HG03135 (cell line): ENCODE measurements around the gene FAM228B.
A peak's percentile ranks its signal among the peaks of the same experiment; 100 is the strongest.
"Not testable (repeated sequence)": the region's sequence is repeated elsewhere in the genome, so short reads cannot be mapped to it uniquely, and the experiment has no call there.

Experiments used
- ATAC-seq: cut with Tn5 transposase; IDR thresholded peaks from one replicate; pipeline ENCODE4 v1.9.1; 2021; ENCODE audit warnings: mild to moderate bottlenecking, moderate library complexity; ENCODE audit not compliant: unreplicated experiment

The FAM228B gene

GRCh38 chr2:24101992-24102391, 21.3 kb upstream of the FAM228B start:
- ATAC-seq, result no peak

GRCh38 chr2:24102677-24103076, 20.6 kb upstream of the FAM228B start:
- ATAC-seq, result no peak

- ATAC-seq, result no peak
Observed at GRCh38 chr2:24104110-24104650, 19.1 kb upstream of the FAM228B start.

DNA sequence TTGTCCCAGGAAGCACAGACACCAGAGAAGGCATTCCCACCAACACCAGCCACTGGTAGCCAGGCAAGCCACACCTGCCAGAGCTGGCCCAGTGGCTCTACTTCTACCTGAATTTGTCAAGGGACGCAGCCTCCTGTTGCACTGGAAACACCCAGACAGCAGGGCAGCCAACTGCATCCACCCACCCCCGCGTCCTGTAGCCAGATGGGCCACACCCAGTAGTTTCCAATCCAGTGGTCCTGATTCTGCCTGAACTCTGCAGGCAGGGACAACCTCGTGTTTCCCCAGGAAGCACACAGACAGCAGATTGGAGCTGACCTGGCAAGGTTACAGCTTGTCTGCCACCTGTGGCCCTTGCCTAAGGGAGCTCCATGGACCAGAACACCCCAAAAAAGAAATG, 18.4 kb upstream of the FAM228B start:
- no peak for ATAC-seq

DNA sequence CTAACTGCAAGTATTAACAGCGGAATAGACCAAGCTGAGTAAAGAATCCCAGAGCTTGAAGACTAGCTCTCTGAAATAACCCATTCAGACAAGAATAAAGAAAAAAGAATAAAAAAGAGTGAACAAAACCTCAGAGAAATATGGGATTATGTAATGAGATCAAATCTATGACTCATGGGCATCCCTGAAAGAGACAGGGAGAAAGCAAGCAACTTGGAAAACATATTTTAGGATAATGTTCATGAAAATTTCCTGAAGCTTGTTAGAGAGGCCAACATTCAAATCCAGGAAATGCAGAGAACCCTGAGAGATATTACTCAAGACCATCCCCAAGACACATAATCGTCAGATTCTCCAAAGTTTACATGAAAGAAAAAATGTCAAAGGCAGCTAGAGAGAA, 17.5 kb upstream of the FAM228B start:
- ATAC-seq, result no peak

DNA sequence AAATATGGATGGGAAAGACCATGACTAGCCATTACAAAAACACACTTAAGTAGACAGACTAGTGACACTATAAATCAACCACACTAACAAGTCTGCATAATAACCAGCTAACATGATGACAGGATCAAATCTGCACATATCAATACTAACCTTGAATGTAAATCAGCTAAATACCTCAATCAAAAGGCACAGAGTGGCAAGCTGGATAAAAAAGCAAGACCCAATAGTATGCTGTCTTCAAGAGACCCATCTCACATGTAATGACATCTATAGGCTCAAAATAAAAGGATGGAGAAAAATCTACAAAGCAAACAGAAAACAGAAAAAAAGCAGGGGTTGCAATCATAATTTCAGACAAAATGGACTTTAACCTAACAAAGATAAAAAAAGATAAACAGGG, 16.5 kb upstream of the FAM228B start:
- ATAC-seq, result no peak

DNA sequence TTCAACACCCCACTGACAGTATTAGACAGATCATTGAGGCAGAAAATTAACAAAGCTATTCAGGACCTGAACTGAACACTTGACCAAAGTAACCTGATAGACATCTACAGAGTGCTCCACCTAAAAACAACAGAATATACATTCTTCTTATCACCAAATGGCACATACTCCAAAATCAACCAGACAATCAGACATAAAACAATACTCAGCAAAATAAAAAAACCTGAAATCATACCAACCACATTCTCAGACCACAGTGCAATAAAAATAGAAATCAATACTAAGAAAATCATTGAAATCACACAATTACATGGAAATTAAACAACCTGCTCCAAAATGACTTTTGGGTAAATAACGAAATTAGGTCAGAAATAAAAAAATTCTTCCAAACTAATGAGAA, 15.9 kb upstream of the FAM228B start:
- no peak for ATAC-seq

- ATAC-seq, result not testable (repeated sequence)
Observed at GRCh38 chr2:24109431-24109830, 13.8 kb upstream of the FAM228B start.

DNA sequence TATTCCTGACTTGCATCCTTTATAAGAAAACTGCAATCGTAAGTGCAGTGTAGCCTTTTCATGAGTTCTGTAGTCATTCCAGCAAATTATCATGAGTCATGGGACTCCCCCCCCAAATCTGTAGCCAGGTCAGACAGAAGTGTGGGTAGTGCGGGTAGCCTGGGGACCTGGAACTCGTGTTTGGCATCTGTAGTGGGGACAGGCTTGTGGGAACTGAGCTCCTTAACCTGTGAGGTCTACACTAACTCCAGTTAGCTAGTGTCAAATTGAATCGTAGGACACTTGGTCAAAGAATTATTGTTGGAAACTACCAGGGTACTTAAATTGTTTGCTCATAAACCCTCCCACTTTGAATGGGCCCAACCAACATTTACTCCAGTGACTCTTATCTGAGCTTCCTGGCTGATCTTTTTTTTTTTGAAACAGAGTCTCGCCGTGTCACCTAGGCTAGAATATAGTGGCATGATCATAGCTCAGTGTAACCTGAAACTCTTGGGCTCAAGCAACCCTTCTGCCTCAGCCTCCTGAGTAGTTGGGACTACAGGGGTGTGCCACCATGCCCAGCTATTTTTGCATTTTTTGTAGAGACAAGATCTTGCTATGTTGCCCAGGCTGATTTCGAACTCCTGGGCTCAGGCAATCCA, 12.5 kb upstream of the FAM228B start:
- no peak for ATAC-seq

GRCh38 chr2:24111407-24111901, 11.8 kb upstream of the FAM228B start:
- no peak for ATAC-seq

DNA sequence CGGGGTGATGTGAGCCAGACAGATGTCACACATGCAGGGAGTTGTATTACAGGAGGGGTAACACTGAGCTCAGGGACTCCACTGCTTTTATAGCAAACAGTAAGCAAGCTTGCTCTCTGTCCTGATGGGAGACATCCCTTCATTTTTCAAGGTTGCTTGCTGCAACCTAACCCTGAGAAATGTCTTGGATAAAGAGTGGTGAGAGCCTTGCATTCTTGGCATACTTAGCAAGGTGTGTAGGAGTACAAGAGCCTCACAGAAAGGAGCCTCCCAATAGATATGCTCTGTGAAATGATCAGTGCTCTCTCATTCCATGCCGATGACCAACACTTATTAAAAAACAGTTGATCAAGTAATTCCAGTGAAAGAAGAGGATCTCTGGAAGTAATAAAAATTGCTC, 8.2 kb upstream of the FAM228B start:
- no peak for ATAC-seq

DNA sequence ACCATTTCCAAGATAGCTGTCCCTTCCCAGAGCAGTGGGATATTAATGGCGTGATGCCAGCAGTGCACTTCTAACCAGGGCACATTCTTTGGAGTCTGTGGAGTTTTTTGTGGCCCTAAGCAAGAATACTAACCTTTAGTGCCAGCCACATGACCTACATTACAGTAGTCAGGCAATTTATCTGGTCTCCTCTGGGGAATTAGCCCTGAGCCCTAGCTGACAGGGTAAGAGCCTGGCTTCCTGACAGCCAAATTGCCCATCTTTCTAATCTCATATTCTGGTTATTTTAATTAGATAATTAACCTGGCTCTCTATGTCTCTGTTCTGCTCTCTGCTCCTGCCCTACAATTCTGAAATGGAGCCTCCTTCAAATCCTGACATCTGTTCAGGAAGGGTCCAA, 5.4 kb upstream of the FAM228B start:
- ATAC-seq, result no peak

DNA sequence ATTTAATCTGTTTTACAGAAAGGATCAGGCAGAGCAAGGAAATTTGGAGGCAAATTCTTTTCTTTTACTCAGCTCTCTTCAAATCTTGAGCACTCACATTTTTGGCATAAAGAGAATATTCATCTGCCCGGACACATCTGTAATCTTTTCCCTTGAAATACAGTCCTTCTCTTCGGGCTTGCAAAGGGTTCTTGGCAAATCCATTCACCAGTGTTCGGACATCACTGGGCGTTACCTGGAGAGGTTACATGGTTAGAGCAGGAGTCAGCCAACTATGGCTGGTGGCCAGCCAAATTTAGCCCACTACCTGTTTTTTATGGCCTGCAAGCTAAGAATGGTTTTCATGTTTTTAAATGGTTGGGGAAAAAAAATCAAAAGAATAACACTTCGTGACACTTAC, 2.2 kb upstream of the FAM228B start:
- ATAC-seq, result no peak

DNA sequence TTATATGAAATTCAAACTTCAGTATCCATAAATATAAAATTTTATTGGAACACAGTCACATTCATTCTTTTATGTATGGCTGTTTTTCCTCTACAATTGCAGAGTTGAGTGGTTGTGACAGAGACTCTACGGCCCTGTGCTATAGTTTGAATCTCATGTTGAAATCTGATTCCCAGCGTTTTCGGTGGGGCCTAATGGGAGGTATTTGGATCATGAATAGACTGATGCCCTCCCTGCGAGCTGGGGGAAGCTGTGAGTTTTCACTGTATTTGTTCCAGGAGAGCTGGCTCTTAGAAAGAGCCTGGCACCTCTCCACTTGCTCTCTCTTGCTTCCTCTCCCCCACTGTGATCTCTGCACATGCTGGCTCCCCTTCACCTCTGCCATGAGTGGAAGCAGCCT, 1.8 kb upstream of the FAM228B start:
- ATAC-seq, result no peak

- ATAC-seq, result no peak
Observed at GRCh38 chr2:24122366-24123194, 689 bp upstream of the FAM228B start.

DNA sequence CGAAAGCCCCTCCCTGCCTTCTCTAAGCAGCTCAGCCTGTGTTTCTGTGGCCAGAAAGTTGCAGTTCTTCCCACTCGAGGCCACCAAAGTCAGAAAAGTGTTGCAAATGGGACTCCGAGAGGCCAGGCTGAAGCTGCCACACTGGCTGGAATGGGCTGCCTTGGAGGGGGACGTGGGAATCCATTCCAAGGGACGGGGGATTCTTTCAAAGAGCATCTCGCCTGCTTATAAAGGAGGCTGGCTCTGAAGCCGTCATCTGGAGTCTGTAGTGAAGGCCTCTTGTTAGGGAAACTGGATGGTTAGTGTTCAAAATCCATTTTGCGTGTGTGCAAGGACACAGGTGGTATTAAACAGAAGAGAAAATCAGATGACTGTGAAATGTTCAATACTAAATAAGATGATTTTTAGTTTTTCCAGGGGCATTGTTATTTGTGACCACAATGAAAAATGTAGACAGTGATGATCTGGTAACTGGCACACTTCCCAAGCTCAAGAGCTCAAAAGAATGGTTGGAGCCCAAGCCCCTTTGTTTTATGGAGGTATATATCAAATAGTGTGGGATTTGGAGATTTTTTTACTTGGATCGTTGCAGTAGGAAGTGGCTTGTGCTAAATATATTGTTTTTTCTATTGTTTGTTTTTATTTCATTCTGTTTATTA, 782 bp downstream of the FAM228B start:
- peak; percentile 10 for ATAC-seq

GRCh38 chr2:24125956-24126355, 2.7 kb downstream of the FAM228B start:
- ATAC-seq, result no peak

- ATAC-seq, result no peak
Observed at GRCh38 chr2:24132543-24132942, 9.3 kb downstream of the FAM228B start.

GRCh38 chr2:24140305-24140704, 17.0 kb downstream of the FAM228B start:
- ATAC-seq, result not testable (repeated sequence)

DNA sequence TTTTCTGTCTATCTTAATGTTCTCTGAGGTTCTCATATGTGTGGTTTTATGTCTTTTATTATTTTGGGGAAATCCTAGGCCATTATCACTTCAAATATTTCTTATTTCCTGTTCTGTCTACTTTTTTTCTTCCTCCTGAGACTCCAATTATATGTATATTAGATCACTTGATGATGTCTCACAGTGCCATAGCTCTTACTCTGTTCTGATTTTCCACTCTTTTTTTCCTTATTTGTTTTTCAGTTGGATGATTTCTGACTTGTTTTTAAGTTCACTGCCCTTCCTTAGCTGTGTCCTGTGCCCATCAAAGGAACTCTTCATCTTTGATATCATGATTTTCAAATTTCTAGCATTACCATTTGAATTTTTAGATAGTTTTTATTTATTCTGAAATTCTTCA, 24.1 kb downstream of the FAM228B start:
- no peak for ATAC-seq

- no peak for ATAC-seq
Observed at GRCh38 chr2:24152413-24153197, 29.3 kb downstream of the FAM228B start.
